Measurements from ENCODE around the gene CPNE9.

Gene CPNE9

GRCh38 chr3:9716801-9717555, 13.3 kb downstream of the CPNE9 start:
- DNase-seq (ENCODE audit: low read depth) = no peak

GRCh38 chr3:9717563-9717962, 13.9 kb downstream of the CPNE9 start:
- DNase-seq (ENCODE audit: low read depth) = no peak

DNA sequence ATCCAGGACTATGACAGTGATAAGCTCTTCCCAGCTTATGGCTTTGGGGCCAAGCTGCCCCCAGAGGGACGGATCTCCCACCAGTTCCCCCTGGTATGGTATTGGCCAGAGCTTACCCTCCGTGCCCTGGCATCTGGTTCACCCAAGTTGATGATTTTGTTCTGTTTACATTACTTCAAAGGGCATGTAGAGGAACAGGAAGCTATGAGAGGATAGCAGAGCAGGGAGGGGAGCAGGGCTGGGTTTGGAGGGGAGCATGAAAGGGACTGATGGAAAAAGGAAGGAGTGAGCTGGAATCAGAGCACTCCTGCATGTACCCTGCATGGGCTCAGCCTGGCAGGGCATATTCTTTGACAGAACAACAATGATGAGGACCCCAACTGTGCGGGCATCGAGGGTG, 14.5 kb downstream of the CPNE9 start:
- DNase-seq (ENCODE audit: low read depth) = no peak

DNA sequence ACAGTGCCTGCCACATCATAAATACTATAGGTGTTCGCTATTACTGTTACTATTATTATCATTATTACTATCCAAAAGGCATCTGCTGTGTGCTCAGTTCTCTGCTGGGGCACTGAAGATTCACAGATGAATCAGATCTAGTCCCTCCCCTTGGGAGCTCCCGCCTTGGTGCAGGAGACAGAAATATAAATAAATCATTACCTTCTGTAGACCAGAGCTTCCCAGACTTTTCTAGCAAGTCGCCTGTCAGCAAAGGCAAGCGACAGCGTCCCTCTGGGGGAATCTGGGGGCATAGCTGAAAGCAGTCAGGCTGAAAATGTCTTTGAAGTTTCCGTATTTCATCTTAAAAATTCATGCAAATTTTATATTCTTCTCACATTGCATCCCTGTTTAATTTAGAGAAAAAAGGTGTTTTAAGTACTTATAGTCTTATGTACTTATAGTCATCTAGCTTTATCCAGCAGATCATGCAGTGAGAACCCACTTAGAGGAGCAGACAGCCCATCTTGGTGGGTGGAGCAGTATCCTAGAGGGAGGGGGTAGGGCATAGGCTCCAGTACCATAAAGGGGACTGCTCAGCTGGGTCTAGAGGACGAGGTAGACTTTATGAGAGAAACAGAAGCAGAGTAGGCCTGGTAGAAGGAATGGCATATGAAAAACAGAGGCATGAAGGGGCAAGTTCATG, 17.5 kb downstream of the CPNE9 start:
- no peak for DNase-seq (ENCODE audit: low read depth)

DNA sequence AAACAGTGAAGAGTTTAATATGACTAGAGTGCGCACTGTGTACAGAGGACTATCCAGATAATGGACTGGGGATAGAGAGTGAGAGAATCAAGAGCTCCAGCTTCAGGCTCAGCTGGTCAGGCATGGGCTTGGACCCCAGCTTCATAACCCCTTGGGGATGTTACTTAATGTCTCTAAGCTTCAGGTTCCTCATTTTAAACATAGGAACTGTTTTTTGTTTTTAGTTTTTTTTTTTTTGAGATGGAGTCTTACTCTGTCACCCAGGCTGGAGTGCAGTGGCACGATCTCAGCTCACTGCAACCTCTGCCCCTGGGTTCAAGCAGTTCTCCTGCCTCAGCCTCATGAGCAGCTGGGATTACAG, 18.0 kb downstream of the CPNE9 start:
- DNase-seq (ENCODE audit: low read depth) = no peak

GRCh38 chr3:9725775-9726515, 22.3 kb downstream of the CPNE9 start:
- DNase-seq (ENCODE audit: low read depth) = no peak

DNA sequence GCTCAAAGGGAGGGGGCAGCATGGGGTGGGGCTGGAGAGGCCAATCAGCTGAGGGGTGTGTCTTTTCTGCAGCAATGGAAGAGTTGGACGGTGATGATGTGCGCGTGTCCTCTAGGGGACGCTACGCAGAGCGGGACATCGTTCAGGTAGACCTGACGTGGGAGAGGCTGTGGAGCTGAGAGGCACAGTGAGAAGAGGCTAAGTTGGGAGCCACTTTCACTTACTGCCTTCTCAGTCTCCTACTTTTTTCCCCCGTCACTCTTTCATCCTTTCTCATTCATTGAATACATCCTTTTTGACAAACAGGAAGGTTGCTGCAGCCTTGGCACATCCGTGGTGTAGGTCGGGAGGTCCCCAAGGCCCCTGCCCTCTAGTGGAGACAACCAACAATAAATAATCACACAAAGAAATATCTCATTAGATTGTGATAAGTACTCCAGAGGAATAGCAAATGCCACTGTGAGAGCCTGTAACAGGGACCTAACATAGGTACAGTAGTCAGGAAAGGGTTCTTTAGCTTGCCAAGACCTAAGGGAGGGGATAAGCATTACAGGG, 23.5 kb downstream of the CPNE9 start:
- DNase-seq (ENCODE audit: low read depth) = peak; percentile 33

DNA sequence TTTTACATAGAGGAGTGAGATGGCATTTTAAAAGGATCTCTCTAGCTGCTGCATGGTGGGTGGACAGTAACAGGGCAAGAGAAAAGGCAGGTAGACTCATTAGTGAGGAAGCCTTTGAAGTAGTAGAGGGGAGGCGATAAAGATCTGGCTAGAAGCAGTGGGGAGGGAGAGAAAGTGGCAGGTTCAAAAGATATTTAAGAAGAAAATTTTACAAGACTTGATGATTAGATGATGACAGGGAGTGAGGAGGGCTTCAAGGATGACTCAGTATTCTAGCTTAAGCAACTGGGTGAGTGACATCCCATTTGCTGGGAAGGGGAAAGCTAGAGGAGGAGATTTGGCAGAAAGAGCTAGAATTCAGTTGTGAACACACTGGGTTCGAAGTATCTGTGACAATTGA, 24.1 kb downstream of the CPNE9 start:
- no peak for DNase-seq (ENCODE audit: low read depth)

GRCh38 chr3:9729419-9729818, 25.8 kb downstream of the CPNE9 start:
- no peak for DNase-seq (ENCODE audit: low read depth)

- no peak for DNase-seq (ENCODE audit: low read depth)
Observed at GRCh38 chr3:9730657-9731205, 27.1 kb downstream of the CPNE9 start.

DNA sequence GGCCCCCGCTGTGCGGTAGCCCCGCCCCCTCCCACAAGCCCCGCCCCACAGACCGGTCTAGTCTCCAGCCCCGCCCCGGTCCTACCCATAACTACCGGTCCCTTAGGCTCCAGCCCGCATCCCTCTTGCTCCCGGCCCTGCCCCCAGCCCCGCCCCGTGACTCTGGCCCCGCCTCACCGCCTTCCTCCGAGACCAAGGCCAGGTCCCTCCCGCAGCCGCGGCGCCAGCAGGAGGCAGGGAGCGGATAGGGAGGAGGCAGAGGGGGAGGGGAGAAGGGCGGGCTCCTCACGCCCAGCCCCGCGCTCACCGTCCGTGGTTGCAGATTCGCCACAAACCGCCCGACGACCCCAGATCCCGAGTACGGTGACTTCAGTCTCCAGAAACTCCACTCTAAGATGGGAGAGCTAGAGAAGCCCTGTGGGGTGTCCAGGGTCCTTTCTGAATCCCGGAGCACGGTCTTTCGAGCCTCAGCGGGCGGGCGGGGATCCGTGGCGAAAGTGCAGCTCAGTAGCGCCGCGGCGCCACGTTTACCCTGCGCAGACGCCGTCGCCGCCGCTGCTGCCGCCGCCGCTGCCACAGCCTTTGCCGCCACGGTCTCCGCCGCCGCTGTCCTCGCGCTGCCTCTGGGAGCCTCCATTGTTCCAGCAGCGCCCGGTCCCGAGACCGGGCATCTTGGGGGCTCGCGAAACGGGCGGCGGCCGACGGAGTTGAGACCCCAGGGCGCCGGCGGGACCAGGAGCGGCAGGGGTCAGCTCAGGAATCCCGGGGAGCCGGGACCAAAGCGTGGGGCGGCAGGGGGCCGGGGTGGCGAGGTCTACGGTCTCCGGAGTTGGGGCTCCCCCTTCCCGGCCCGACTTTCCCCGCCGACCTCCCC, 27.8 kb downstream of the CPNE9 start, which contains the start of gene BRPF1:
Gene BRPF1, plus strand, starts transcription at position 530 of the 874 bp plus-strand sequence. CDS start 2,406 bp downstream, outside the sequence.
- DNase-seq (ENCODE audit: low read depth) = peak; percentile 96

DNA sequence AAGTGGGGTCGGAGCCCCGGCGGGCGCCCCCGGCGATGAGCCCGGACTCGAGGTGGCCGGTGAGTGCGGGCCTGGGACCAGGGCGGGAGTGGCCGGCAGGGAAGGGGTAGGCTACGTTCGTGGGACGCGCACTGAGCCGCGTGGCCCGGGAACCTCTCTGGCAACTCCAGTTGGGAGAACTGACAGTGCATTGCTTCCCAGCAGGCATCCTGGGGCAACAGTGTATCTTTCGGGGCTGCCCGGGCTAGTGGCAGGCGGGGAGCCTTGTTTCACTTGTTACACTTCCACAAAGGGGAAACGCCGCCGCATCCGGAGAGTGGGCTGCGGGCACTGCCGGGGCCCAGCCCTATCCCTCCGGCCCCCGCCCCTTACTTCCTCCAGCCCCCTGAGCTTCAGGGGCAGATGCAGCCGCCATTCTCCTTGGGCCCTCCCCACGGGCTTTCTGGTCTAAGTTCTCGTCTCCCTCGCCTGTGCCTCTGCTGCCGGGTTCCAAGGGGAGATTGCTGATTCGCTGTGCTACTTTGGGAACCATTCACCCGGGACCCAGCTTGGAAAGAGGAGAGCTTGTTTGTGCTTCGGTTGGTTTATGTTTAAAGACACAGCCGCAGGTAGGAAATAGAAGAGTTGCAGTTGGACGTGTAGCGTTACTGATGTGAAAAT, 28.6 kb downstream of the CPNE9 start:
- DNase-seq (ENCODE audit: low read depth) = peak; percentile 8

DNA sequence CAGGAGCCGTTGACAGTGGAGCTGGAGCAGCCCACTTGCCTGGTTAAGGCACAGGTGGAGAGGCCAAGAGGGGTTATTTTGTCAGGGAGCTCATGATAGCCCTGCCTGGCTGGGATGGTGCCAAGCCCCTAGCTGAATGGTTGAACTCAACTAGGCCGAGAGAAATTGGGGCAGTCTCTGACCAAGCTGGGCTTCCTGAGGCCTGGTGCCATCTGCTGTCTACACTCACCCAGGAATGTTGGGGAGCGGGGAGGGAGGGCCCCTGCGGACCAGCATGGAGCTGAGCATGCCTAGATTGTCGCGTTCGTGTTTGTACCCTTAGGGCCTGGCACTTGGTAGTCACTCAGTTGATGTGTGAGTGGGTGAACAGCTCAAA, 29.1 kb downstream of the CPNE9 start:
- DNase-seq (ENCODE audit: low read depth) = no peak

- DNase-seq (ENCODE audit: low read depth) = no peak
Observed at GRCh38 chr3:9736831-9737230, 33.2 kb downstream of the CPNE9 start.

DNA sequence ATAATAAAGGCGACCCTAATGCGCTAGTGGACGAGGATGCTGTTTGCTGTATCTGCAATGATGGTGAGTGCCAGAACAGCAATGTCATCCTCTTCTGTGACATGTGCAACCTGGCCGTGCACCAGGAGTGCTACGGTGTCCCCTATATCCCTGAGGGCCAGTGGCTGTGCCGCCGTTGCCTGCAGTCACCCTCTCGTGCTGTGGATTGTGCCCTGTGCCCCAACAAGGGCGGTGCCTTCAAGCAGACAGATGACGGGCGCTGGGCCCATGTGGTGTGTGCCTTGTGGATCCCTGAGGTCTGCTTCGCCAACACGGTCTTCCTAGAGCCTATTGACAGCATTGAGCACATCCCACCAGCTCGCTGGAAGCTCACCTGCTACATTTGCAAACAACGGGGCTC, 35.5 kb downstream of the CPNE9 start:
- DNase-seq (ENCODE audit: low read depth) = no peak

- DNase-seq (ENCODE audit: low read depth) = no peak
Observed at GRCh38 chr3:9742560-9742959, 38.9 kb downstream of the CPNE9 start.

GRCh38 chr3:9743548-9743947, 39.9 kb downstream of the CPNE9 start:
- DNase-seq (ENCODE audit: low read depth) = no peak

- DNase-seq (ENCODE audit: low read depth) = no peak
Observed at GRCh38 chr3:9744162-9744561, 40.5 kb downstream of the CPNE9 start.

DNA sequence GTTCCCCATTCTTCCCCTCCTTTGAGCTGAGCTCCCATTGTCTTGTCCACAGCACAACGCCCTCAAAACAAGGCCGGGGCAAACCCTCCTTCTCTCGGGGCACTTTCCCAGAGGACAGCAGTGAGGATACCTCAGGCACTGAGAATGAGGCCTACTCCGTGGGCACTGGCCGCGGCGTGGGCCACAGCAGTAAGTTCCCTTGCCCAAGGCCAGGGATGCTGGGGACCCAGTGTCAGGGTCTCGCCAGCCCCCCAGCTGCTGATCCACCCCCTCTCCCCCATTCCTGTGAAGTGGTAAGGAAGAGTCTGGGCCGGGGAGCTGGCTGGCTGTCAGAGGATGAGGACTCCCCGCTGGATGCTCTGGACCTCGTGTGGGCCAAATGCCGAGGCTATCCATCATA, 41.9 kb downstream of the CPNE9 start:
- no peak for DNase-seq (ENCODE audit: low read depth)

- DNase-seq (ENCODE audit: low read depth) = no peak
Observed at GRCh38 chr3:9746330-9746729, 42.7 kb downstream of the CPNE9 start.

GRCh38 chr3:9747267-9747666, 43.6 kb downstream of the CPNE9 start:
- no peak for DNase-seq (ENCODE audit: low read depth)
